Mesenchymal stem cell (in vitro differentiated cells and primary cell): Measurements from ENCODE around the gene MRPS7.
A peak's percentile ranks its signal among the peaks of the same experiment; 100 is the strongest.
"Not testable (repeated sequence)": the region's sequence is repeated elsewhere in the genome, so short reads cannot be mapped to it uniquely, and the experiment has no call there.

Source experiments
- DNase-seq: peaks from one replicate; pipeline ENCODE4 v3.0.0-alpha.2; 2013
- H2AFZ ChIP-seq: one replicate; pipeline ENCODE4 v1.6.1; 2013; ENCODE audit warnings: low read depth, mild to moderate bottlenecking, control low read depth, inconsistent platforms, low read length, moderate library complexity
- H2AK5ac ChIP-seq: 2 replicates; pipeline ENCODE4 v1.6.1; 2013; ENCODE audit warnings: low read length, moderate library complexity, mild to moderate bottlenecking, inconsistent platforms; ENCODE audit not compliant: severe bottlenecking
- H2BK120ac ChIP-seq: one replicate; pipeline ENCODE4 v1.6.1; 2013; ENCODE audit warnings: low read depth, mild to moderate bottlenecking, inconsistent platforms, low read length, moderate library complexity
- H2BK12ac ChIP-seq, 2 experiments: one replicate each; pipeline ENCODE4 v1.6.1; 2013; ENCODE audit warnings: inconsistent platforms in 2 of 2, low read length in 2 of 2, mild to moderate bottlenecking in 2 of 2, moderate library complexity in 2 of 2, control low read depth in 1 of 2
- H2BK15ac ChIP-seq: one replicate; pipeline ENCODE4 v1.6.1; 2013; ENCODE audit warnings: mild to moderate bottlenecking, low read depth, inconsistent platforms; ENCODE audit not compliant: poor library complexity, severe bottlenecking
- H2BK5ac ChIP-seq: 2 replicates; pipeline ENCODE4 v1.6.1; 2013; ENCODE audit warnings: low read depth, mild to moderate bottlenecking, low read length, control low read depth, inconsistent platforms; ENCODE audit not compliant: poor library complexity, severe bottlenecking
- H3K14ac ChIP-seq, 2 experiments: one replicate each; pipeline ENCODE4 v1.6.1; 2013; ENCODE audit warnings: inconsistent platforms in 2 of 2, low read length in 2 of 2, control low read depth in 1 of 2, mild to moderate bottlenecking in 1 of 2, moderate library complexity in 1 of 2
- H3K18ac ChIP-seq, 2 experiments: one replicate each; pipeline ENCODE4 v1.6.1; 2013; ENCODE audit warnings: inconsistent platforms in 2 of 2, low read length in 2 of 2, control low read depth in 1 of 2, low read depth in 1 of 2, mild to moderate bottlenecking in 1 of 2
- H3K23ac ChIP-seq, 2 experiments: one replicate each; pipeline ENCODE4 v1.6.1; 2013; ENCODE audit warnings: inconsistent platforms in 2 of 2, low read length in 2 of 2, mild to moderate bottlenecking in 2 of 2, moderate library complexity in 2 of 2, control low read depth in 1 of 2
- H3K27ac ChIP-seq: 2 replicates; pipeline ENCODE4 v1.5.1; 2013; ENCODE audit warnings: mild to moderate bottlenecking, moderate library complexity, low read length, control low read depth, inconsistent platforms; ENCODE audit not compliant: poor library complexity, severe bottlenecking
- H3K27me3 ChIP-seq, 2 experiments: 2 replicates each; pipeline versions ENCODE4 v1.6.1 to v1.7.0; 2013; ENCODE audit warnings: low read length in 2 of 2, mild to moderate bottlenecking in 2 of 2, moderate library complexity in 2 of 2, control low read depth in 1 of 2, inconsistent platforms in 1 of 2; ENCODE audit not compliant: control insufficient read depth in 1 of 2, insufficient read depth in 1 of 2
- H3K36me3 ChIP-seq, 2 experiments: 2 replicates each; pipeline versions ENCODE4 v1.6.1 to v1.7.0; 2013; ENCODE audit warnings: low read length in 2 of 2, control low read depth in 1 of 2, inconsistent platforms in 1 of 2, low read depth in 1 of 2, mild to moderate bottlenecking in 1 of 2; ENCODE audit not compliant: insufficient read depth in 2 of 2, control insufficient read depth in 1 of 2
- H3K4ac ChIP-seq, 2 experiments: one replicate each; pipeline ENCODE4 v1.6.1; 2013; ENCODE audit warnings: inconsistent platforms in 2 of 2, low read length in 2 of 2, mild to moderate bottlenecking in 2 of 2, moderate library complexity in 2 of 2, control low read depth in 1 of 2, low read depth in 1 of 2
- H3K4me1 ChIP-seq: 2 replicates; pipeline ENCODE4 v1.6.1; 2013; ENCODE audit warnings: low read depth, low read length, control low read depth; ENCODE audit not compliant: control insufficient read depth, insufficient read depth
- H3K4me2 ChIP-seq: 2 replicates; pipeline ENCODE4 v1.6.1; 2013; ENCODE audit warnings: low read length, mild to moderate bottlenecking, inconsistent platforms; ENCODE audit not compliant: poor library complexity, severe bottlenecking
- H3K4me3 ChIP-seq, 2 experiments: 2 replicates each; pipeline versions ENCODE4 v1.5.1 to v1.7.0; 2013; ENCODE audit warnings: low read length in 2 of 2, mild to moderate bottlenecking in 2 of 2, control low read depth in 1 of 2, low read depth in 1 of 2; ENCODE audit not compliant: insufficient read depth in 1 of 2
- H3K79me1 ChIP-seq: replicated peaks from 2 replicates; pipeline ENCODE4 v1.6.1; 2013; ENCODE audit warnings: mild to moderate bottlenecking, control low read depth, low read length, inconsistent platforms; ENCODE audit not compliant: poor library complexity, severe bottlenecking
- H3K9ac ChIP-seq: 2 replicates; pipeline ENCODE4 v1.7.0; 2013; ENCODE audit warnings: mild to moderate bottlenecking, low read length, moderate library complexity
- H3K9me3 ChIP-seq: 2 replicates; pipeline ENCODE4 v1.7.0; 2013; ENCODE audit warnings: mild to moderate bottlenecking, low read length; ENCODE audit not compliant: control insufficient read depth
- H4K8ac ChIP-seq: one replicate; pipeline ENCODE4 v1.6.1; 2013; ENCODE audit warnings: inconsistent platforms, mild to moderate bottlenecking, low read length, moderate library complexity
- H4K91ac ChIP-seq: one replicate; pipeline ENCODE4 v1.6.1; 2013; ENCODE audit warnings: mild to moderate bottlenecking, low read length, inconsistent platforms
- WGBS: methylation state at CpG from one replicate; pipeline ENCODE4 v1.1.7; 2013; ENCODE audit warnings: mixed read lengths; 5-methylcytosine and 5-hydroxymethylcytosine counted together

MRPS7 gene

GRCh38 chr17:75250009-75250471 lies 11.6 kb upstream of the MRPS7 start:
- H3K9me3 ChIP-seq = no peaks in the 10 kb centered on the region
- no peaks in the 10 kb centered on the region for H3K27me3 ChIP-seq
- no peak overlapping the region for H2BK5ac ChIP-seq
- no peak overlapping the region for H2AK5ac ChIP-seq
- no peak overlapping the region for H3K4me2 ChIP-seq
- H3K4ac ChIP-seq = no peak overlapping the region
- WGBS = 79% methylated on average over 11 of the region's 11 CpGs
- H2AFZ ChIP-seq = no peak overlapping the region
- H3K36me3 ChIP-seq = peaks cover 15 to 22% of the 10 kb centered on the region in 2 experiments
- peak; percentile 57 for DNase-seq
- H4K8ac ChIP-seq = no peak overlapping the region
- no peak overlapping the region for H4K91ac ChIP-seq
- no peak overlapping the region for H2BK15ac ChIP-seq
- H3K18ac ChIP-seq = no peak overlapping the region
- H3K79me1 ChIP-seq = peaks cover 33% of the 10 kb centered on the region
- no peak overlapping the region for H3K27ac ChIP-seq
- H3K23ac ChIP-seq = no peak overlapping the region
- H3K4me1 ChIP-seq = peaks cover 7% of the 10 kb centered on the region
- no peak overlapping the region for H2BK120ac ChIP-seq
- no peak overlapping the region for H2BK12ac ChIP-seq
- H3K4me3 ChIP-seq = peak overlapping the region in 1 of 2 experiments; percentile 72
- no peak overlapping the region for H3K14ac ChIP-seq
- H3K9ac ChIP-seq = peak overlapping the region; percentile 50

GRCh38 chr17:75252039-75252816 lies 9.5 kb upstream of the MRPS7 start:
- Histone ChIP-seq H2AK5ac (no peak overlapping the region), H4K91ac (no peak overlapping the region), H3K9ac (no peak overlapping the region), H2BK15ac (no peak overlapping the region), H2BK120ac (no peak overlapping the region), H4K8ac (no peak overlapping the region), H2BK12ac (no peak overlapping the region), H3K27ac (no peak overlapping the region), H3K9me3 (no peaks in the 10 kb centered on the region), H3K18ac (no peak overlapping the region), H2AFZ (no peak overlapping the region), H3K27me3 (no peaks in the 10 kb centered on the region), H3K4me3 (no peak overlapping the region), H3K4me1 (peaks cover 7% of the 10 kb centered on the region), H3K23ac (no peak overlapping the region), H3K14ac (no peak overlapping the region), H3K4me2 (no peak overlapping the region), H3K79me1 (peaks cover 19% of the 10 kb centered on the region), H3K36me3 (peaks cover 0 to 6% of the 10 kb centered on the region in 2 experiments), H2BK5ac (no peak overlapping the region), H3K4ac (no peak overlapping the region)
- 98% methylated on average over 8 of the region's 8 CpGs for WGBS
- no peak for DNase-seq

GRCh38 chr17:75255954-75256698 lies 5.6 kb upstream of the MRPS7 start:
- not testable (repeated sequence) for H3K9ac ChIP-seq, H3K4me2 ChIP-seq, H3K23ac ChIP-seq, H4K91ac ChIP-seq, H3K9me3 ChIP-seq, H3K4me1 ChIP-seq, H3K27me3 ChIP-seq, H3K14ac ChIP-seq, H2BK15ac ChIP-seq, H2BK120ac ChIP-seq, H3K27ac ChIP-seq, H3K36me3 ChIP-seq, H3K18ac ChIP-seq, H2AK5ac ChIP-seq, H4K8ac ChIP-seq, H2BK12ac ChIP-seq, H2AFZ ChIP-seq, H3K4ac ChIP-seq, DNase-seq, H2BK5ac ChIP-seq
- H3K4me3 ChIP-seq = peak overlapping the region in 1 of 2 experiments; percentile 14
- H3K79me1 ChIP-seq = peaks cover 11% of the 10 kb centered on the region
- 99% methylated on average over 7 of the region's 11 CpGs for WGBS

- not testable (repeated sequence) for H3K4ac ChIP-seq, H3K4me1 ChIP-seq, H3K9me3 ChIP-seq, H2BK15ac ChIP-seq, H3K23ac ChIP-seq, H3K36me3 ChIP-seq, H2AK5ac ChIP-seq, H3K27me3 ChIP-seq, H2BK120ac ChIP-seq, H2BK12ac ChIP-seq, H3K9ac ChIP-seq, H3K18ac ChIP-seq, H4K91ac ChIP-seq, H2BK5ac ChIP-seq, H3K14ac ChIP-seq, H2AFZ ChIP-seq, H3K79me1 ChIP-seq, H4K8ac ChIP-seq, DNase-seq, H3K4me2 ChIP-seq, H3K4me3 ChIP-seq, H3K27ac ChIP-seq
- WGBS = 74% methylated on average over 2 of the region's 2 CpGs
Measured at GRCh38 chr17:75257228-75257627, 4.5 kb upstream of the MRPS7 start.
